H9 (cell line): ENCODE data around the gene GMPPB. TPM values are rescaled to one million over a fixed set of nuclear protein-coding genes. Genes with fewer than 3 reads are reported as not detected.

Experiments used
- DNase-seq: peaks from one replicate; pipeline ENCODE4 v3.0.0-alpha.2; 2017
- H2AFZ ChIP-seq: one replicate; pipeline ENCODE4 v1.6.1; 2013; ENCODE audit warnings: mild to moderate bottlenecking, low read length, control low read depth, moderate library complexity
- H2AK5ac ChIP-seq: 2 replicates; pipeline ENCODE4 v1.6.1; 2013; ENCODE audit warnings: low read length, control low read depth, mixed read lengths; ENCODE audit not compliant: insufficient read length
- H2BK120ac ChIP-seq: one replicate; pipeline ENCODE4 v1.6.1; 2013; ENCODE audit warnings: low read depth, mild to moderate bottlenecking, low read length, control low read depth, inconsistent platforms; ENCODE audit not compliant: poor library complexity, severe bottlenecking
- H2BK12ac ChIP-seq: 2 replicates; pipeline ENCODE4 v1.6.1; 2013; ENCODE audit warnings: low read length, control low read depth, mixed read lengths, low read depth; ENCODE audit not compliant: insufficient read length
- H2BK15ac ChIP-seq: 2 replicates; pipeline ENCODE4 v1.6.1; 2013; ENCODE audit warnings: low read depth, low read length, control low read depth
- H2BK20ac ChIP-seq: one replicate; pipeline ENCODE4 v1.6.1; 2013; ENCODE audit warnings: low read depth, mild to moderate bottlenecking, low read length, control low read depth, inconsistent platforms; ENCODE audit not compliant: poor library complexity, severe bottlenecking
- H2BK5ac ChIP-seq: 2 replicates; pipeline ENCODE4 v1.6.1; 2013; ENCODE audit warnings: low read length, control low read depth, mixed read lengths; ENCODE audit not compliant: insufficient read length
- H3K14ac ChIP-seq: 2 replicates; pipeline ENCODE4 v1.6.1; 2013; ENCODE audit warnings: low read length, control low read depth; ENCODE audit not compliant: insufficient read depth
- H3K18ac ChIP-seq: 2 replicates; pipeline ENCODE4 v1.6.1; 2013; ENCODE audit warnings: low read depth, mild to moderate bottlenecking, mixed read lengths, low read length, control low read depth; ENCODE audit not compliant: insufficient read length
- H3K23ac ChIP-seq: 2 replicates; pipeline ENCODE4 v1.6.1; 2013; ENCODE audit warnings: low read length, control low read depth, mixed read lengths, low read depth; ENCODE audit not compliant: insufficient read length
- H3K23me2 ChIP-seq: 2 replicates; pipeline ENCODE4 v1.6.1; 2013; ENCODE audit warnings: low read depth, mild to moderate bottlenecking, mixed read lengths, low read length, control low read depth; ENCODE audit not compliant: insufficient read length, poor library complexity, severe bottlenecking
- H3K27ac ChIP-seq: 2 replicates; pipeline ENCODE4 v1.5.1; 2013; ENCODE audit warnings: low read length, control low read depth, mixed read lengths, low read depth; ENCODE audit not compliant: insufficient read length
- H3K27me3 ChIP-seq: 2 replicates; pipeline ENCODE4 v1.6.1; 2013; ENCODE audit warnings: low read length, control low read depth, inconsistent platforms; ENCODE audit not compliant: insufficient read depth
- H3K4ac ChIP-seq: 2 replicates; pipeline ENCODE4 v1.6.1; 2013; ENCODE audit warnings: low read depth, mild to moderate bottlenecking, control low read depth, inconsistent platforms, low read length, moderate library complexity
- H3K4me1 ChIP-seq: 2 replicates; pipeline ENCODE4 v1.6.1; 2013; ENCODE audit warnings: low read length, control low read depth, inconsistent platforms; ENCODE audit not compliant: insufficient read depth
- H3K4me2 ChIP-seq: 2 replicates; pipeline ENCODE4 v1.6.1; 2013; ENCODE audit warnings: low read length, control low read depth, mixed read lengths; ENCODE audit not compliant: insufficient read length, insufficient read depth
- H3K56ac ChIP-seq: 2 replicates; pipeline ENCODE4 v1.6.1; 2013; ENCODE audit warnings: low read depth, mild to moderate bottlenecking, mixed read lengths, low read length, control low read depth; ENCODE audit not compliant: insufficient read length
- H3K79me1 ChIP-seq: 2 replicates; pipeline ENCODE4 v1.6.1; 2013; ENCODE audit warnings: low read depth, mild to moderate bottlenecking, moderate library complexity, low read length, control low read depth, inconsistent platforms; ENCODE audit not compliant: insufficient read depth, poor library complexity, severe bottlenecking
- H3K79me2 ChIP-seq: 2 replicates; pipeline ENCODE4 v1.6.1; 2013; ENCODE audit warnings: low read length, control low read depth, inconsistent platforms; ENCODE audit not compliant: insufficient read depth
- H3K9ac ChIP-seq: 2 replicates; pipeline ENCODE4 v1.6.1; 2013; ENCODE audit warnings: low read length, control low read depth, mixed read lengths; ENCODE audit not compliant: insufficient read length; ENCODE audit errors: extremely low read depth
- H3K9me3 ChIP-seq: one replicate; pipeline ENCODE4 v1.6.1; 2013; ENCODE audit warnings: low read depth, low read length, inconsistent platforms; ENCODE audit not compliant: control insufficient read depth
- H3T11ph ChIP-seq: one replicate; pipeline ENCODE4 v1.6.1; 2013; ENCODE audit warnings: mild to moderate bottlenecking, low read length, control low read depth, inconsistent platforms
- H4K20me1 ChIP-seq: one replicate; pipeline ENCODE4 v1.6.1; 2013; ENCODE audit not compliant: control insufficient read depth, insufficient read length, insufficient read depth
- H4K5ac ChIP-seq: 2 replicates; pipeline ENCODE4 v1.6.1; 2013; ENCODE audit warnings: low read depth, mild to moderate bottlenecking, mixed read lengths, low read length, control low read depth; ENCODE audit not compliant: insufficient read length
- H4K8ac ChIP-seq: replicated peaks from 2 replicates; pipeline ENCODE4 v1.6.1; 2013; ENCODE audit warnings: low read length, control low read depth, mixed read lengths, low read depth; ENCODE audit not compliant: insufficient read length
- H4K91ac ChIP-seq: 2 replicates; pipeline ENCODE4 v1.6.1; 2013; ENCODE audit warnings: low read depth, mild to moderate bottlenecking, moderate library complexity, mixed read lengths, low read length, control low read depth; ENCODE audit not compliant: insufficient read length
- H3K27ac Mint-ChIP-seq, 3 experiments: 2 replicates in 2 of 3; 3 replicates in 1 of 3; pipeline ENCODE4 v1.8.0; 2020 to 2021; ENCODE audit warnings: mixed read lengths in 3 of 3, mild to moderate bottlenecking in 1 of 3, moderate library complexity in 1 of 3
- H3K27me3 Mint-ChIP-seq: 2 replicates; pipeline ENCODE4 v1.8.0; 2021; ENCODE audit warnings: low read depth, mild to moderate bottlenecking, moderate library complexity, mixed read lengths
- H3K36me3 Mint-ChIP-seq, 3 experiments: 2 replicates in 2 of 3; 3 replicates in 1 of 3; pipeline ENCODE4 v1.8.0; 2020 to 2021; ENCODE audit warnings: low read depth in 3 of 3, mixed read lengths in 3 of 3; ENCODE audit not compliant: insufficient read depth in 1 of 3
- H3K4me1 Mint-ChIP-seq, 2 experiments: 2 replicates each; pipeline ENCODE4 v1.8.0; 2020; ENCODE audit warnings: mixed read lengths in 2 of 2
- H3K4me3 Mint-ChIP-seq, 2 experiments: 2 replicates in 1 of 2; 3 replicates in 1 of 2; pipeline ENCODE4 v1.8.0; 2020 to 2021; ENCODE audit warnings: mild to moderate bottlenecking in 2 of 2, mixed read lengths in 2 of 2, moderate library complexity in 1 of 2
- H3K9me3 Mint-ChIP-seq, 2 experiments: 2 replicates in 1 of 2; 3 replicates in 1 of 2; pipeline ENCODE4 v1.8.0; 2020; ENCODE audit warnings: mild to moderate bottlenecking in 2 of 2, mixed read lengths in 2 of 2, moderate library complexity in 1 of 2
- WGBS: extraction: QIAGEN DNeasy Blood & Tissue Kit; methylation state at CpG from one replicate; pipeline ENCODE4 v1.1.7; 2013; ENCODE audit warnings: missing lambda C conversion rate, low lambda C conversion rate, mixed read lengths; ENCODE audit not compliant: insufficient read length; ENCODE audit errors: extremely low coverage; 5-methylcytosine and 5-hydroxymethylcytosine counted together
- total RNA-seq: library from RNA; stranded (reverse); gene quantifications from 2 replicates; pipeline ENCODE4 v1.2.1, GENCODE V29; 2021
- TF ChIP-seq, protein P1 (sequence below): fragments of 200-600 bp; sonication (generic); conservative IDR thresholded peaks from 3 replicates; pipeline ENCODE4 v1.8.0; 2021; ENCODE audit warnings: antibody characterized with exemption, mild to moderate bottlenecking

GMPPB gene
- total RNA-seq, 1 experiment from 2014 or later, result 31.1 TPM

DNA sequence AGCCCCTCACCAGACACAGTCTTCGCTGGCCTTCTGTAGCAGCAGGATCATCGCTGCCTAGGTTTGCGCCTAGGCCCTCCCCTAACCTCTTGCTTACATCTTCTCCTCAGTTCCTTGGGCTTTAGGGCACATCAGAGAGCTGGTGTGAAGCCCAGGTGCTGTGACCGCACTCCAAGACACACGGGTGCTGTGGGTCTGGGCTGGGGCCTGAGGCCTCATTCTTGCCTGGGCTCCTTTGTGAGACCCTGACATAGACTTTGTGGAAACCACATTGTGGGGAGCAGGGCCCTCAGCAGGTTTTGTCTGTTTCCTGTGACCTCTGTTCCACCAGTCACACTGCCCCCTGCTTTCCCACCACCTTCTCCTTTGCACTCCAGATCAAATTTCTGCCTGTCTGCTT lies 12.3 kb downstream of the GMPPB start:
- Histone ChIP-seq H4K8ac (no peak overlapping the region), H2BK15ac (no peak overlapping the region), H3K27me3 (no peaks in the 10 kb centered on the region), H3K56ac (no peak overlapping the region), H3K79me2 (no peaks in the 10 kb centered on the region), H2AK5ac (no peak overlapping the region), H3K4me1 (no peaks in the 10 kb centered on the region), H3T11ph (no peak overlapping the region), H3K79me1 (no peaks in the 10 kb centered on the region), H2BK120ac (no peak overlapping the region), H3K14ac (no peak overlapping the region), H2BK5ac (no peak overlapping the region), H3K9me3 (no peaks in the 10 kb centered on the region), H2BK12ac (no peak overlapping the region), H4K20me1 (no peaks in the 10 kb centered on the region), H3K23me2 (no peaks in the 10 kb centered on the region), H2BK20ac (no peak overlapping the region), H3K4me2 (no peak overlapping the region), H3K23ac (no peak overlapping the region), H2AFZ (no peak overlapping the region), H3K9ac (no peak overlapping the region), H4K91ac (no peak overlapping the region), H3K4ac (no peak overlapping the region), H3K27ac (no peak overlapping the region), H3K18ac (no peak overlapping the region), H4K5ac (no peak overlapping the region)
- no CpG with 5 or more reads among the region's 5 CpGs for WGBS
- H3K36me3 Mint-ChIP-seq, result peaks cover 0 to 19% (median 14%) of the 10 kb centered on the region in 3 experiments; a peak in 4 of 7 replicates
- H3K4me1 Mint-ChIP-seq, result no peaks in the 10 kb centered on the region
- TF ChIP-seq, protein P1, sequence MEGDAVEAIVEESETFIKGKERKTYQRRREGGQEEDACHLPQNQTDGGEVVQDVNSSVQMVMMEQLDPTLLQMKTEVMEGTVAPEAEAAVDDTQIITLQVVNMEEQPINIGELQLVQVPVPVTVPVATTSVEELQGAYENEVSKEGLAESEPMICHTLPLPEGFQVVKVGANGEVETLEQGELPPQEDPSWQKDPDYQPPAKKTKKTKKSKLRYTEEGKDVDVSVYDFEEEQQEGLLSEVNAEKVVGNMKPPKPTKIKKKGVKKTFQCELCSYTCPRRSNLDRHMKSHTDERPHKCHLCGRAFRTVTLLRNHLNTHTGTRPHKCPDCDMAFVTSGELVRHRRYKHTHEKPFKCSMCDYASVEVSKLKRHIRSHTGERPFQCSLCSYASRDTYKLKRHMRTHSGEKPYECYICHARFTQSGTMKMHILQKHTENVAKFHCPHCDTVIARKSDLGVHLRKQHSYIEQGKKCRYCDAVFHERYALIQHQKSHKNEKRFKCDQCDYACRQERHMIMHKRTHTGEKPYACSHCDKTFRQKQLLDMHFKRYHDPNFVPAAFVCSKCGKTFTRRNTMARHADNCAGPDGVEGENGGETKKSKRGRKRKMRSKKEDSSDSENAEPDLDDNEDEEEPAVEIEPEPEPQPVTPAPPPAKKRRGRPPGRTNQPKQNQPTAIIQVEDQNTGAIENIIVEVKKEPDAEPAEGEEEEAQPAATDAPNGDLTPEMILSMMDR, result no peak
- no peaks in the 10 kb centered on the region; the same call in 1 of the 2 replicates for H3K27me3 Mint-ChIP-seq
- H3K9me3 Mint-ChIP-seq, result no peaks in the 10 kb centered on the region
- H3K4me3 Mint-ChIP-seq, result no peak overlapping the region
- no peak for DNase-seq
- H3K27ac Mint-ChIP-seq, result peak overlapping the region in 1 of 3 experiments; percentile 35; a peak in 2 of 7 replicates
